Omental fat pad (tissue), 4 donors: ENCODE measurements around the gene ARHGAP42. TPM values are rescaled to one million over a fixed set of nuclear protein-coding genes. Genes with fewer than 3 reads are reported as not detected.

ENCODE experiments used
- ATAC-seq: fragments of 150-250 bp; one replicate; pipeline ENCODE4 v1.9.1; 2016; ENCODE audit warnings: mild to moderate bottlenecking, moderate library complexity; ENCODE audit not compliant: low FRiP score
- DNase-seq: peaks from one replicate; pipeline ENCODE4 v3.0.0-alpha.2; 2019; ENCODE audit warnings: low spot score
- CTCF ChIP-seq, 3 donors: fragments of 450-650 bp; IDR thresholded peaks; one replicate each; pipeline ENCODE4 v1.5.1; 2016 to 2017; ENCODE audit warnings: antibody characterized with exemption in 3 of 3, mild to moderate bottlenecking in 3 of 3, moderate library complexity in 2 of 3
- total RNA-seq, 4 donors: library from RNA; depleted of rRNA; stranded (reverse); fragments of >200 nt; gene quantifications; one replicate each; pipeline ENCODE4 v1.1.0, GENCODE V29; 2016

Gene ARHGAP42
- total RNA-seq, 4 donors from 2014 or later: 9.6 to 47.4 (median 15.7) TPM

- DNase-seq: no peak
- no peak for TF ChIP-seq CTCF (IDR thresholded peaks at IDR 0.05)
- ATAC-seq: no peak
Measured at GRCh38 chr11:100872951-100873740, 186.1 kb downstream of the ARHGAP42 start.

GRCh38 chr11:100874203-100874602 lies 187.1 kb downstream of the ARHGAP42 start:
- DNase-seq: no peak
- no peak for ATAC-seq
- no peak for TF ChIP-seq CTCF (IDR thresholded peaks at IDR 0.05)

- no peak for TF ChIP-seq CTCF (IDR thresholded peaks at IDR 0.05)
- DNase-seq: no peak
- no peak for ATAC-seq
Measured at GRCh38 chr11:100875521-100875869, 188.4 kb downstream of the ARHGAP42 start.

GRCh38 chr11:100876815-100877520 lies 189.9 kb downstream of the ARHGAP42 start:
- ATAC-seq (no peak), DNase-seq (no peak)
- TF ChIP-seq CTCF (IDR thresholded peaks at IDR 0.05): no peak

- DNase-seq (no peak), ATAC-seq (no peak)
- no peak for TF ChIP-seq CTCF (IDR thresholded peaks at IDR 0.05)
Measured at GRCh38 chr11:100878474-100878873, 191.4 kb downstream of the ARHGAP42 start.

GRCh38 chr11:100882957-100883356 lies 195.9 kb downstream of the ARHGAP42 start:
- TF ChIP-seq CTCF (IDR thresholded peaks at IDR 0.05): no peak
- no peak for ATAC-seq
- DNase-seq: no peak

- ATAC-seq (no peak), DNase-seq (no peak)
- no peak for TF ChIP-seq CTCF (IDR thresholded peaks at IDR 0.05)
Measured at GRCh38 chr11:100883830-100884229, 196.7 kb downstream of the ARHGAP42 start.
